T-cell (primary cell): ENCODE results near the gene BMP7. TPM values are rescaled to one million over a fixed set of nuclear protein-coding genes. Genes with fewer than 3 reads are reported as not detected.

Experiments used
- ATAC-seq, 4 experiments: fragments of 200-7000 bp in 3 of 4; fragments of 150-1000 bp in 1 of 4; cut with Tn5 transposase; replicated peaks in 1 of 4; 1 replicate in 3 of 4; 2 replicates in 1 of 4; pipeline ENCODE4 v1.10.0; 2021; ENCODE audit warnings: moderate library complexity in 3 of 4, mild to moderate bottlenecking in 2 of 4, moderate number of reproducible peaks in 1 of 4
- CTCF ChIA-PET, 2 donors: fragments of 300-600 bp; sonication (Branson Sonifier 250); formaldehyde crosslinking; loops; one replicate each; lab custom pipeline; 2022; ENCODE audit warnings: antibody characterized with exemption in 2 of 2; lab: Charles Lee
- POLR2A ChIA-PET, 2 donors: fragments of 300-600 bp; sonication (Branson Sonifier 250); formaldehyde crosslinking; loops; one replicate each; lab custom pipeline; 2022; ENCODE audit warnings: antibody characterized with exemption in 2 of 2; lab: Charles Lee
- DNase-seq, 35 experiments: peaks; one replicate each; pipeline versions ENCODE4 v3.0.0 to v3.0.0-alpha.2; 2013 to 2023
- H3K27ac ChIP-seq: one replicate; pipeline ENCODE4 v1.5.1; 2013; ENCODE audit warnings: low read length
- H3K27me3 ChIP-seq, 2 experiments: replicated peaks in 1 of 2; 1 replicate in 1 of 2; 2 replicates in 1 of 2; pipeline versions ENCODE4 v1.6.1 to v1.7.0; 2013; ENCODE audit warnings: low read length in 1 of 2, mixed read lengths in 1 of 2; ENCODE audit not compliant: control insufficient read depth in 2 of 2, insufficient read depth in 2 of 2; ENCODE audit errors: extremely low read depth in 1 of 2
- H3K36me3 ChIP-seq, 2 donors: 1 replicate in 1 of 2; 2 replicates in 1 of 2; pipeline versions ENCODE4 v1.6.1 to v1.7.0; 2013; ENCODE audit warnings: low read length in 1 of 2; ENCODE audit not compliant: control insufficient read depth in 2 of 2, insufficient read depth in 1 of 2; ENCODE audit errors: extremely low read depth in 1 of 2
- H3K4me1 ChIP-seq, 2 experiments: 1 replicate in 1 of 2; 2 replicates in 1 of 2; pipeline versions ENCODE4 v1.6.1 to v1.7.0; 2013; ENCODE audit warnings: low read length in 2 of 2, mixed read lengths in 1 of 2; ENCODE audit not compliant: insufficient read depth in 2 of 2, control insufficient read depth in 1 of 2; ENCODE audit errors: extremely low read depth in 1 of 2
- H3K4me3 ChIP-seq, 2 donors: 1 replicate in 1 of 2; 2 replicates in 1 of 2; pipeline versions ENCODE4 v1.5.1 to v1.7.0; 2013; ENCODE audit warnings: mild to moderate bottlenecking in 2 of 2, low read length in 1 of 2, moderate library complexity in 1 of 2; ENCODE audit not compliant: control insufficient read depth in 1 of 2; ENCODE audit errors: extremely low read depth in 1 of 2
- H3K9me3 ChIP-seq: 2 replicates; pipeline ENCODE4 v1.7.0; 2013
- H3K27ac Mint-ChIP-seq, 2 donors: one replicate each; pipeline ENCODE4 v1.8.0; 2020 to 2021; ENCODE audit warnings: mild to moderate bottlenecking in 2 of 2, mixed read lengths in 2 of 2
- H3K27me3 Mint-ChIP-seq, 2 donors: one replicate each; pipeline ENCODE4 v1.8.0; 2021 to 2022; ENCODE audit warnings: mixed read lengths in 2 of 2
- H3K36me3 Mint-ChIP-seq: one replicate; pipeline ENCODE4 v1.8.0; 2021; ENCODE audit warnings: mixed read lengths
- H3K4me1 Mint-ChIP-seq, 3 donors: one replicate each; pipeline ENCODE4 v1.8.0; 2020 to 2022; ENCODE audit warnings: mixed read lengths in 3 of 3, mild to moderate bottlenecking in 1 of 3
- H3K4me3 Mint-ChIP-seq, 3 donors: one replicate each; pipeline ENCODE4 v1.8.0; 2020 to 2022; ENCODE audit warnings: mild to moderate bottlenecking in 3 of 3, mixed read lengths in 3 of 3, moderate library complexity in 3 of 3
- H3K9me3 Mint-ChIP-seq, 3 donors: one replicate each; pipeline ENCODE4 v1.8.0; 2020 to 2022; ENCODE audit warnings: mixed read lengths in 3 of 3
- WGBS: methylation state at CpG from one replicate; pipeline ENCODE4 v1.1.5; 2013; ENCODE audit warnings: missing lambda C conversion rate; ENCODE audit not compliant: insufficient coverage; 5-methylcytosine and 5-hydroxymethylcytosine counted together
- total RNA-seq, 35 experiments: library from RNA in 6 of 35; stranded (reverse) in 6 of 35; fragments of 120-200 nt in 1 of 35; gene quantifications; one replicate each; pipeline versions ENCODE4 v1.2.1 to v1.2.4 and lab custom pipeline; 2013 to 2026

The BMP7 gene
- total RNA-seq, 5 donors from 2014 or later (not counting 1 experiment from before 2014, with no cell fraction given), result not detected

DNA sequence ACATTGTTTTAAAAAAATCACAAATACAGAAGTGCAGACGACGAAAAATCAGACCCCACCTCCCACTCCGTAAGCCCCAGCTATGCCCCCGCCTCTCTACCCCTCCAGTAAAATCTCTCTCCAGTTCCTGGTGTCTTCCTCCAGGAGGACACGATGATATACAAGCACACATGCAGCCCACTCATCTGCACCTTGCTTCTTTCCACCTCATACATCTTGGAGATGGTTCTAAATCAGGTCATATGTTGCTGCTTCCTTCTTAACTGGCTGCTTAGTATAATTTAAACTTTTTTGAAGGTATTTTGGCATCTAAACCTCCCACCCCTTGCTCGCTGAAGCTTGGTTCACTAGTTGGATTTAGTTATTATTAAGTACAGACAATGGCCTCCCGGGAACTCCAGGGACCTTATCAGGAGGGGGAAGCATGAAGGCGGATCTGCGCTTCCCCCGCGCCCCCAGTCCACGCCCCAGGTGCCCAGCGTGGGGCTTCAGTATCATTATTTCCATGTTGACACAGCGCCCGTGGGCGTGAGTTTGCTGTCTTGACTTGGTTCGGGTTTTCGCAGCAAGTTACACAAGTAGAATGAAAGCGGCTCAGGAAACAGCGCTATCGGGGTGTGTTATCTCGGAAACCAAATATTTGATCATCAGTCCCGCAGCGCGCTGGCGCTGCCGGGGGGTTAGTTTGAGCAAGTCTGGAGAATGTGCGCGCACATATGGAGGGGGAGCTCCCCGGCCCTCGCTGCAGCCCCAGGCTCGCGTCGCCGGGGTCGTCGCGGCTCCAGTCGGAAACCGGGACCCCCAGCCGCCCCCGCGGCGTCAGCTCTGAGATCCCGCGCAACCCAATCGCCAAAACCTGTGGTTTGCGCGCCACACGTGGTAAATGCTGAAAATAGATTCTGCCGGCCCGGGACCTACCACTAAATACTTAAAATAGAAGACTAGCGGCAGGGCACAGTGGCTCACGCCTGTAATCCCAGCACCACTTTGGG, 2.3 kb downstream of the BMP7 start:
- Histone ChIP-seq H3K9me3 (no peaks in the 10 kb centered on the region), H3K4me1 (no peaks in the 10 kb centered on the region), H3K36me3 (no peaks in the 10 kb centered on the region), H3K27me3 (peaks cover 15 to 77% of the 10 kb centered on the region in 2 experiments), H3K27ac (no peak overlapping the region), H3K4me3 (no peak overlapping the region)
- H3K4me1 Mint-ChIP-seq, result peaks cover 0 to 5% (median 3%) of the 10 kb centered on the region in 3 donors
- no peak for DNase-seq
- POLR2A ChIA-PET, result no interaction called here
- H3K9me3 Mint-ChIP-seq, result no peaks in the 10 kb centered on the region
- CTCF ChIA-PET, result no interaction called here
- no peak for ATAC-seq
- H3K36me3 Mint-ChIP-seq, result no peaks in the 10 kb centered on the region
- 3% methylated on average over 50 of the region's 54 CpGs for WGBS
- H3K4me3 Mint-ChIP-seq, result no peak overlapping the region
- no peak overlapping the region for H3K27ac Mint-ChIP-seq
- H3K27me3 Mint-ChIP-seq, result peaks cover 57 to 80% of the 10 kb centered on the region in 2 donors

DNA sequence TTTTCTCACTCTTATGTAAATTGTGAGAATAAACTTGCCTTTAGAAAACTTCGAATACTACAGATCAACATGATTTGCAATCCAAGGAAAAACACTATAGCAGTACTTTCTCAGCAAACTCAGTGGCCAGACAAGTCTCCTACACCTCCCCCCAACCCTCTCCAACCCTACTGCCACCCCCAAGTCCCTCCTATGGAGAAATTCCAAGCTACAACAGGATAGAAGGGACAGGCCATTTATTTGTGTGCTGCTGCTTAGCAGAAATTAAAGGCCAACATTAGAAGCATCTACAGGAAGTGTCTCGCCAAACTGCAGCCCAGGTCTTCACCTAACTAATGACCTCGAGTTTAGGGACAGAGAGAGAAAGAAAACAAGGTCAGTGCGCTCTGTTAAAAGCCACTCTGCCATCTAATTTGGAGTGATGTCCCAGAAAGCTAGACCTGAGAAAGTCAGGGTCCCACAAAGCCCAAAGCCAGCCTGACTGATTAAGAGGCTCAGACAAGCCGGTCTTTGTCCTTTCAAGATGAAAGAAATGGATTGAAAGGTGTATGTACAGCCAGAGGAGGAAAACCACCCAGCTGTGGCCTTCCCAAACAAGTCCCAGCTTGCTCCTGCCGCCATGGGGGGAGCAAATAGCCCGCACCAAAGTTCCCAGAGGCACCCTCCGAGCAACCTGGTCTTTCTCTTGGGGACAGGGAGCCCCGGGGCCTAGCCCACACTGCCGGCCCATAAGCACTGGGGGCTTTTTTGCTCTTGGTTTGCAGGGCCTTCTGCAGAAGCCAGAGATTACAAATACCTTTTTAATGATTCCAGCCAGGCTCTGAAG, 3.4 kb downstream of the BMP7 start:
- ChIA-PET POLR2A (no interaction called here), CTCF (no interaction called here)
- DNase-seq (no peak), ATAC-seq (no peak)
- no peak overlapping the region for H3K27ac ChIP-seq
- H3K9me3 Mint-ChIP-seq, result no peaks in the 10 kb centered on the region
- no peak overlapping the region for H3K4me3 Mint-ChIP-seq
- no peaks in the 10 kb centered on the region for H3K36me3 ChIP-seq
- H3K4me1 Mint-ChIP-seq, result peaks cover 0 to 5% (median 3%) of the 10 kb centered on the region in 3 donors
- H3K36me3 Mint-ChIP-seq, result no peaks in the 10 kb centered on the region
- H3K27ac Mint-ChIP-seq, result no peak overlapping the region
- 49% methylated on average over 8 of the region's 10 CpGs for WGBS
- H3K27me3 ChIP-seq, result peaks cover 12 to 71% of the 10 kb centered on the region in 2 experiments
- peaks cover 59 to 75% of the 10 kb centered on the region in 2 donors for H3K27me3 Mint-ChIP-seq
- H3K4me3 ChIP-seq, result no peak overlapping the region
- no peaks in the 10 kb centered on the region for H3K4me1 ChIP-seq
- H3K9me3 ChIP-seq, result no peaks in the 10 kb centered on the region

DNA sequence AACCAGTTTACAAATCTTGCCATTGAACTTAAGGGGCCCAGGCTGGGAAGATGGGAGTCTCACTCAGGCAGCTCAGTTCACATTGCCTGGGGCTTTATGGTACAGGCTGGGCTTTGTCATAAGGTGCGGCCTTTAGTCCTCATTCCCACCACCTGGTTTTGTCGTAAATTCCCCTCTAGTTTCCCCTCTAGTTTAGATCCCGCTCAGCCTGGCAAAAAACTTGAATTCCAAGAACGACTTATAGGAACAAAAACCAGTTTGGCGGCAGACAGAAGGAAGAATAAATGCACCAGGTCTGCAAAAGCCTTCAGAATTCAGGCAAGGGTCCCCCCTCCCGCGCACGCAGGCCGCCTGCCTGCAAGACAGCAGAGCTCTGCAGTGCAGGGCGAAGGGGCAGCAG, 4.1 kb downstream of the BMP7 start:
- H3K9me3 Mint-ChIP-seq, result no peaks in the 10 kb centered on the region
- 68% methylated on average over 5 of the region's 10 CpGs for WGBS
- no peak overlapping the region for H3K4me3 ChIP-seq
- no peak overlapping the region for H3K27ac Mint-ChIP-seq
- H3K4me1 Mint-ChIP-seq, result peaks cover 0 to 5% (median 3%) of the 10 kb centered on the region in 3 donors
- peaks cover 14 to 64% of the 10 kb centered on the region in 2 experiments for H3K27me3 ChIP-seq
- peaks cover 59 to 74% of the 10 kb centered on the region in 2 donors for H3K27me3 Mint-ChIP-seq
- H3K9me3 ChIP-seq, result no peaks in the 10 kb centered on the region
- no peaks in the 10 kb centered on the region for H3K4me1 ChIP-seq
- no peak for DNase-seq
- ATAC-seq, result no peak
- no peaks in the 10 kb centered on the region for H3K36me3 ChIP-seq
- POLR2A ChIA-PET, result no interaction called here
- no peak overlapping the region for H3K4me3 Mint-ChIP-seq
- H3K36me3 Mint-ChIP-seq, result no peaks in the 10 kb centered on the region
- no peak overlapping the region for H3K27ac ChIP-seq
- CTCF ChIA-PET, result no interaction called here

DNA sequence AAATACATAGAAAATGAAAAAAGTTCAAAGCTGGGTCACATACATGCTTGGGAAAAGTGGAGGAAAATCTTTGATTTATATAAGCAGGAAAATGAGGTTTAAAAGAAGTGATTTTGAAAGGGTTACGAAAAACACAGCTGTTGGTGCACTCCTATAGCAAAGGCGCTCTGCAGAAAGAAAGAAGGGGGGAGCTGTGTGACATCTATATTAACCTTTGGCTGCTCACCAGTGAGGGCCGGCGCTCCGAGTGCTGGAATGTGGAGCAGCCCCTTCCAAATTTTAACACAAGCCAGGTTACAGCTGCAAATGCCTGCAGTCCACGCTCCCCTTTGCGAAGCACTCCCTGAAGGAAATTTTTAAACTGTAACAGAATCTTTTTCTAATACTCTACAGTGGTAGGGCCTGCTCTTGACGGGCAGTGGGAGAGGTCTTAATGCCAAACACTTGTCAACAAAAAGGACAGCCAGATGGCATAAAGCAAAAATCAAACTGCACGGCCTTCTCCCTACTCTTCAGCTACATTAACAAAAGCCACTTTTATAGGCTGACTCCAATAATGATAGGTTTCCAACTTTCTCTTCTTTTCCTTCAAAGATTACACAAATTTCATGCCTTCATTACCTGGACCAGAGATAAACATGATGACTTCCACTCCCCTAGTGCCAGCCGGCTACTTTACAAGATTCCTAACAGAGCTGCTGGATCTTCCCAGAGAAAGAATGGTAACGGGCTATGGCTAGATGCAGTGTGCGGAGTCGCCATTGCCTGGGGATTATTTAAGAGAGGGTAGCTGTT, 4.8 kb downstream of the BMP7 start:
- CTCF ChIA-PET, result no interaction called here
- no peak overlapping the region for H3K4me3 Mint-ChIP-seq
- no peak overlapping the region for H3K4me3 ChIP-seq
- DNase-seq (no peak), ATAC-seq (no peak)
- H3K4me1 ChIP-seq, result no peaks in the 10 kb centered on the region
- no peaks in the 10 kb centered on the region for H3K9me3 Mint-ChIP-seq
- H3K27me3 ChIP-seq, result peaks cover 14 to 57% of the 10 kb centered on the region in 2 experiments
- H3K27ac Mint-ChIP-seq, result no peak overlapping the region
- POLR2A ChIA-PET, result no interaction called here
- H3K27me3 Mint-ChIP-seq, result peaks cover 57 to 71% of the 10 kb centered on the region in 2 donors
- WGBS, result 48% methylated on average over 7 of the region's 13 CpGs
- H3K27ac ChIP-seq, result no peak overlapping the region
- no peaks in the 10 kb centered on the region for H3K9me3 ChIP-seq
- H3K36me3 Mint-ChIP-seq, result no peaks in the 10 kb centered on the region
- no peaks in the 10 kb centered on the region for H3K36me3 ChIP-seq
- peaks cover 0 to 3% (median 0%) of the 10 kb centered on the region in 3 donors for H3K4me1 Mint-ChIP-seq

DNA sequence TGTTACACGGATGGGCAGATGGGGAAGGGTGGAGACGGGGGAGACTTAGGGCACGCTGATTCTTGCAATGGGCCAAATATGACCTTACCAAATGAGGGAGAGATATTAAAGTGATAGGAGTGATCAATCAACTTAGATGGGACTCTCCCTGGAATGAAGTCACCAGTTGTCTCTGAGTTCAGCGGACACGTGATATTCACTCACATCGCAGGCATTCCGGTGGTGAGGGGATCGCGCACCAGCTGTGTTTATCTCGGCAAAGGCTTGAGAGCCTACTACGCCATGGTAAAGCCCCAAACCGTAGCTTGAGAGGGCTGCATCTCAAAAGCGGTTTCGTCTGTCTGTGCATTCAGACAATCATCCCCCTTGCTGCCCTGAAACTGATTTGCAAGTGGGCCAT, 5.5 kb downstream of the BMP7 start:
- no peak overlapping the region for H3K4me3 Mint-ChIP-seq
- ATAC-seq (no peak), DNase-seq (no peak)
- POLR2A ChIA-PET, result no interaction called here
- Histone ChIP-seq H3K36me3 (no peaks in the 10 kb centered on the region), H3K4me1 (no peaks in the 10 kb centered on the region), H3K4me3 (no peak overlapping the region), H3K27ac (no peak overlapping the region), H3K27me3 (peaks cover 14 to 55% of the 10 kb centered on the region in 2 experiments), H3K9me3 (no peaks in the 10 kb centered on the region)
- no peaks in the 10 kb centered on the region for H3K9me3 Mint-ChIP-seq
- H3K4me1 Mint-ChIP-seq, result peaks cover 0 to 3% (median 0%) of the 10 kb centered on the region in 3 donors
- H3K36me3 Mint-ChIP-seq, result no peaks in the 10 kb centered on the region
- no peak overlapping the region for H3K27ac Mint-ChIP-seq
- CTCF ChIA-PET, result no interaction called here
- peaks cover 57 to 71% of the 10 kb centered on the region in 2 donors for H3K27me3 Mint-ChIP-seq
- 24% methylated on average over 14 of the region's 14 CpGs for WGBS
